Epithelial cell of esophagus (primary cell): ENCODE measurements around the gene USP4.
A peak's percentile ranks its signal among the peaks of the same experiment; 100 is the strongest.

Experiments used
- DNase-seq: peaks from one replicate; pipeline ENCODE4 v3.0.0; 2010; ENCODE audit warnings: low read depth
- H3K4me3 ChIP-seq: 2 replicates; pipeline ENCODE4 v1.5.1; 2011; ENCODE audit warnings: mild to moderate bottlenecking, low read length, control low read depth
- TF ChIP-seq, protein P1 (sequence below): IDR thresholded peaks from 2 replicates; pipeline ENCODE4 v1.5.1; 2011; ENCODE audit warnings: low read depth, mild to moderate bottlenecking, low read length, control low read depth, inconsistent platforms; ENCODE audit not compliant: insufficient read depth; ENCODE audit errors: missing control alignments

USP4 gene

DNA sequence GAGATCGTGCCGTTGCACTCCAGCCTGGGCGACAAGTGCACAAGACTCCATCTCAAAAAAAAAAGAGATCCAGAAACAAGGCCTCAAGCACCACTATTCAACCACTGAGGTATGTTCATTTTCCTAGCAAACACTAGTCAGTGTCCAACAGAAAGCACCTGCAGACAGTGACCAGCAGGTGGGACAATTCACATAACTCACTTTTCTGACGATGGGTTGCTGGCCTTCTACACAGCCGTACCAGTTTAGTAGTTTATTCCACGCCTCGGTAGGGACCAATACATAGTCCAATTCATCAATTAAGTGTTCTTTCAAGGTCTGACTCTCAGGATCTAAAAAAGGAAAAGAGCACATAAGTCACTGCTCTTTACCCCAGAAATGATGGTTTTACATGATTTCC is 12.4 kb downstream of the USP4 start:
- no peak for DNase-seq
- TF ChIP-seq, protein P1, sequence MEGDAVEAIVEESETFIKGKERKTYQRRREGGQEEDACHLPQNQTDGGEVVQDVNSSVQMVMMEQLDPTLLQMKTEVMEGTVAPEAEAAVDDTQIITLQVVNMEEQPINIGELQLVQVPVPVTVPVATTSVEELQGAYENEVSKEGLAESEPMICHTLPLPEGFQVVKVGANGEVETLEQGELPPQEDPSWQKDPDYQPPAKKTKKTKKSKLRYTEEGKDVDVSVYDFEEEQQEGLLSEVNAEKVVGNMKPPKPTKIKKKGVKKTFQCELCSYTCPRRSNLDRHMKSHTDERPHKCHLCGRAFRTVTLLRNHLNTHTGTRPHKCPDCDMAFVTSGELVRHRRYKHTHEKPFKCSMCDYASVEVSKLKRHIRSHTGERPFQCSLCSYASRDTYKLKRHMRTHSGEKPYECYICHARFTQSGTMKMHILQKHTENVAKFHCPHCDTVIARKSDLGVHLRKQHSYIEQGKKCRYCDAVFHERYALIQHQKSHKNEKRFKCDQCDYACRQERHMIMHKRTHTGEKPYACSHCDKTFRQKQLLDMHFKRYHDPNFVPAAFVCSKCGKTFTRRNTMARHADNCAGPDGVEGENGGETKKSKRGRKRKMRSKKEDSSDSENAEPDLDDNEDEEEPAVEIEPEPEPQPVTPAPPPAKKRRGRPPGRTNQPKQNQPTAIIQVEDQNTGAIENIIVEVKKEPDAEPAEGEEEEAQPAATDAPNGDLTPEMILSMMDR, result peak; percentile 42

GRCh38 chr3:49324768-49325167 is 15.1 kb downstream of the USP4 start:
- TF ChIP-seq, protein P1, result no peak
- H3K4me3 ChIP-seq, result no peak overlapping the region
- DNase-seq, result no peak

More for the DNA sequence above, 12.4 kb downstream of the USP4 start:
- no peak overlapping the region for H3K4me3 ChIP-seq

- H3K4me3 ChIP-seq, result no peak overlapping the region
- TF ChIP-seq, protein P1, result no peak
- DNase-seq, result no peak
Measured at GRCh38 chr3:49316696-49317457, 23.0 kb downstream of the USP4 start.

DNA sequence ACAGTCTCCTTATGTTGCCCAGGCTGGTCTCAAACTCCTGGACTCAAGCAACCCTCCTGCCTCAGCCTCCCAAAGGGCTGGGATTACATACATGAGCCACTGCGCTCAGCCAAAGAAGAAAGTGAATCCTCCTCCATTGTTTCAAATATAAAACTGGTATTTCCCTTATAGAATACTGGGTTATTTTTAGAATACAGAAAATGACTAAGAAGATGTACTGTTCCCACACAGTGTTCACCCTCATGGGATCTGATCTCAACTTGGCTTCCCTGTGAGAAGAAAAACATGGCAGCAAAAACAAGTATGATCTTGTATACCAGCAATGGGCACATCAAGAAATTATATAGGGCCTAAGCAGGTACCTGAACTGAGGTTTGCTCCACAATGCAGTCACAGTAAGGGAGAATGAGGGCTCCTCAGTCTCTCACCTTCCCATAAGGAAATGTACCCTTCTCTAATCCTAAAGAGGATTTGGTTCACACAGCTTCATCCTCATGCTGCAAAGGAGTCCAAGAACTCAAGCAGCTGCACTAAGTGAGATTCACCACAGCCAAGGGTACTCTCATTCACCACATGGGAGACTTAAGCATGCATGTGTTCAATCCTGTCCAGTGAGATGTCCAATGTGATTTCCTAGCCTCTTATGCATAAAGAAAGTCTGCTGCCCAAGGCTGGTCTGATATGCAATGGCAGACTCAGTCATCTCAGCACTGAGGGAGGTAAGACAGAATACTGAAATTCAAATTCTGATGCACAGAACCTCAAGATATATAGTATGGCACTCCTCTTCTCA is 25.8 kb downstream of the USP4 start:
- H3K4me3 ChIP-seq, result no peak overlapping the region
- peak; percentile 63 for DNase-seq
- TF ChIP-seq, protein P1, result no peak

- TF ChIP-seq, protein P1, result no peak
- H3K4me3 ChIP-seq, result no peak overlapping the region
- no peak for DNase-seq
Measured at GRCh38 chr3:49311283-49311682, 28.6 kb downstream of the USP4 start.

GRCh38 chr3:49310677-49311076 is 29.2 kb downstream of the USP4 start:
- no peak for DNase-seq
- H3K4me3 ChIP-seq, result no peak overlapping the region
- TF ChIP-seq, protein P1, result no peak
